HCEC 1CT (cell line): Measurements from ENCODE around the gene B3GAT2.
"Not testable (repeated sequence)": the region's sequence is repeated elsewhere in the genome, so short reads cannot be mapped to it uniquely, and the experiment has no call there.

Experiments
- DNase-seq: peaks from one replicate; pipeline ENCODE4 v3.0.0-alpha.2; 2017

B3GAT2 gene

DNA sequence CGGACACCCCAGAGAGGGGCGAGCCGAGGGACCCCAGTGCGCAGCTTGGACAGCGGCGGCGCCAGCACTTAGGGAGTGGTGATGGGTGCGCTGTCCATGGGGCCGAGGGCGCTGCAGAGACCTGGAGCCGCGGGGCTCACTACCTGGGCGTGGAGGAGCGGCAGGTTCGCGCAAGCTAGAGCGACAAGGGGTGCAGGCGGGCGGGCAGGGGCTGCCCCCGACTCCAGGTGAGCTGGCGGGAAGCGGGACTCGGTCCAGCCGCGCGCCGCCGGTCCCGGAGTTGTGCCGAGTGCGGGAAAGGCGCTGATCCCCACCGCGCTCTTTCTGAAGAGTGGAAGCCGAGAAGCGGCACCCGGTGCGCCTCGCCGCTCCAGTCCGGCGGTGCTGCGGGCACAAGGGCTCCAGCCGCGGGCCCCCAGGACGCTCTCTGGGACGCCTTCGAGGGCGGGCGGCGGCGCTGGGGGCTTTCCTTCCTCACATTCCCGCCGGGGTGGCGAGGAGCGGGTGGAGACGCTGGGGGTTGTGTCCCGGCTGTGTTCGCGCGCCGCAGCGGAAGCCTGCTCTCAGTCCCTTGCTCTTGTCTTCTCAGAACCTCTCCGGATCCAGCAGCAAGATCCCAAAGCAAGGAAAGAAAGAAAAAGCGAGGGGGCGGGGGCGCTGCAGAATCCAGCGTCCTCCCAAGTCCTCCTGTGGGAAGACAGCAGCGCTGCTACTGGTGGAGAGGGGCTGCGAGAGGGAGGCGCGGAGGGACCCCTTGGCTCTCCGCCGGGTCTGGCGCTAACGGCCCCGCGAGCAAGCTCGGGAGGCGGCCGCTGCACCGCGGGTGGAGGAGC is at the start of gene B3GAT2:
Gene B3GAT2, minus strand, starts transcription at position 610 of the 833 bp plus-strand sequence. CDS start 631 bp downstream, outside the sequence.
- DNase-seq: no peak

- DNase-seq: no peak
Observed at GRCh38 chr6:70998148-70998547, 41.3 kb upstream of the B3GAT2 start.

GRCh38 chr6:70997379-70997778 is 40.5 kb upstream of the B3GAT2 start:
- no peak for DNase-seq

DNA sequence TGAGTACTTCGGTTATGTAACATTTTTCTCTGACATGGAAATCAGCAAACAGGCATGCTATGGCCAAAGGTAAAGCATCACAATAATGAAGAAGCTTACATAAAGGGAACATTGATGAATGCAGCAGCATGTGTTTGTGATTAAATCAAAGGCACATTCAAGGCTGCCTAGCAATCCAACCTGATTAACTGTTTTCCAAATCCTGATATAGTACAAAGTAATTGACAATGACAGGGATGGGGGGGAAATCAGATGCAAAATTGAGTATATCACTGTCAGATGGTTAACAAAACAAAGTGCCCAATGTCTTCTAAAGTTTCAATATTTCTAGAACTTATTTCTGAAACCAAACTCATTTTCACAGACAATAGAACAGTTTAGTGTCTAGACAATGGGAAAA is 39.2 kb upstream of the B3GAT2 start:
- no peak for DNase-seq

DNA sequence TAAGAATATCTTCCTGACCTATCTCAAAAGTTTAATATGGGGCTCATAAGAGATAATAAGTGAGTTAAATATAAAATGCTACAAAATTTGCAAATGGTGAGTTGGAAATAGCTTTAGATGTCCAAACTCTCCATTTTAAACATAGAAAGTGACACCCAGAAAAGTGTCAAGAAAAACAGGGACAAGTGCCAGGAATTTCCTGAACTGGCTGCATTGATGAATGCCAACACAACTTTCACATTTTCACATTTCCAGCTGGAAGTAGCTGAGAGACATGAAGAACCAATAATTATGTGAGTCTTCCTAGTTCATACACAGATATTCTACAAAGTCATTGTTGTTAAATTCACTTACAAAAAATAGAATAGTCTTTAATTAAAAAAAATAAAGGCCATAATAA is 38.6 kb upstream of the B3GAT2 start:
- no peak for DNase-seq

- DNase-seq: no peak
Observed at GRCh38 chr6:70991253-70991652, 34.4 kb upstream of the B3GAT2 start.

DNA sequence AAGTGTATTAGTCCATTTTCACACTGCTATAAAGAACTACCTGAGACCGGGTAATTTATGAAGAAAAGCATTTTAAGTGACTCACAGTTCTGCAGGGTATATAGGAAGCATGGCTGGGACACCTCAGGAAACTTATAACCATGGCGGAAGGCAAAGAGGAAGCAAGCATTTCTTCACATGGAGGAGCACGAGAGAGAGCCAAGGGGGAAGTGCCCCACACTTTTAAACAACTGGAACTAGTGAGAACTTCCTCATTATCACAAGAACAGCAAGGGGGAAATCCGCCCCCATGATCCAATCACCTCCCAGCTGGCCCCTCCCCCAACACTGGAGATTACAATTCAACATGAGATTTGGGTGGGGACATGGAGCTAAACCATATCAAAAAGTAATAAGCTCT is 28.3 kb upstream of the B3GAT2 start:
- no peak for DNase-seq

- no peak for DNase-seq
Observed at GRCh38 chr6:70982747-70983146, 25.9 kb upstream of the B3GAT2 start.

- no peak for DNase-seq
Observed at GRCh38 chr6:70980727-70981126, 23.9 kb upstream of the B3GAT2 start.

- peak; percentile 78 for DNase-seq
Observed at GRCh38 chr6:70973604-70974003, 16.7 kb upstream of the B3GAT2 start.

GRCh38 chr6:70967049-70967448 is 10.2 kb upstream of the B3GAT2 start:
- DNase-seq: no peak

- no peak for DNase-seq
Observed at GRCh38 chr6:70957284-70957617, 391 bp upstream of the B3GAT2 start.

DNA sequence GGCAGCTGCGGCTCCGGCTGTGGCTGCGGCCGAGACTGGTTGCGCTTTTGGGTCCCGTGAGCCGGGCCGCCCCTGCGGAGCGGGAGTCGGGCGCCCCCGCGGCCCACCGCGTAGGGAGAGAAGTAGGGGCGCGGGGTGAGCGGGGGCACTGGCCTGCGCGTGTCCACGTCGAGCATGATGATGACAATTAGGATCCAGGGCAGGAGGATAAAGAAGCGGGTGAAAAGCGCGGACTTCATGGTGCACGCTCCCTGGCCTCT is 739 bp downstream of the B3GAT2 start:
- no peak for DNase-seq

DNA sequence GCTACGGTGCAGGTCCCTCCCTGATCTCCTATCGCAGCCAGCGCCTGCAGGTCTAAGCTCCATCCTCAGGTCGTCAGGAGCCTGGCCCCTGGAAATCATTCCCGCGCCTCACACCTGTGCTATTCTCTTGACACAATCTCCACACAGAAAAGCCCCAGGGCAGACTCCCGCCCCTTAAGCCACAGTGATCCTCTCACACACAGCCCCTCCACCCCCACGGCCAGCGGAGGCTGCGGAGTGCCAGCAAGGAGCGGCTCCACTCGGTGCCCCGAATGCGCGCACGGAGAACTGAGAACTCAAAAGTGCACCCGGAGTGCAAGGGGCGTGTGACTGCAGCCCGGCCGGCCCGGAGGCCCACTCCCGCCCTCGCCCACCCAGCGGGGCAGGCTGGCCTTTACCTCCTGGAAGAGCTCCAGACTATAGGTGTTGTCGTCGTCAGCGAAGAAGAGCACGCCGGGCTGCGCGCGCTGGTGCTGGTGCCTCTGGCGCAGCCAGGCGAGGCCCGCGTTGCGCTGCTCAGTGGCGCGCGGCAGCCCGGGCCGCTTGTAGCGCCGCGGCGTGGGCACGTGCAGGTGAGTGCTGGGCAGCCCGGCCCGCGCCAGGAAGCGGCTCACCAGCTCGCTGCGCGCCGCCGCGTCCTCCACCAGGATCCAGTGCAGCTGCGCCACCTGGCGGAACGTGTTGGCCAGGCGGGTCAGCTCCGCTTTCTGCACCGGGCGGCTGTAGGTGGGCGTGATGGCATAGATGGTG is 1.2 kb downstream of the B3GAT2 start:
- DNase-seq: peak; percentile 59

- no peak for DNase-seq
Observed at GRCh38 chr6:70954750-70955149, 2.1 kb downstream of the B3GAT2 start.

DNA sequence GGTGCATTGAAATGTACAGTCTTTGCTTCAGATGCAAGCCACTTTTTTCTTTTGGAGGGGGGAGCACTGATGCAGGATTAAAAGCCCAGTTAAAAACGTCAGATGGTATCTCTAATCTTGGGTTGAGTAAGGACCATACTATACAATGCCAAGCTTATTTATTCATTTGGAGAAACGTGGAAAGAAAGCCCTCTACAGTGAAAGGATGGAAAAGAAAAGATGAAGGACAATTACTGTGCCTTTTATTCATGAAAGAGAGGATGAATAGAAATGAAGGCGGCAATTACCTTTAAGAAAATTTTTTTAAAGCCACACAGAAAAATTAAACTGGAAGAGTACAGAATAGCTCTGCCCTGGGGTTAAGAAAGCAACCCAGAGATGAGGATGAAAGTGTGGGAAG is 2.7 kb downstream of the B3GAT2 start:
- no peak for DNase-seq

DNA sequence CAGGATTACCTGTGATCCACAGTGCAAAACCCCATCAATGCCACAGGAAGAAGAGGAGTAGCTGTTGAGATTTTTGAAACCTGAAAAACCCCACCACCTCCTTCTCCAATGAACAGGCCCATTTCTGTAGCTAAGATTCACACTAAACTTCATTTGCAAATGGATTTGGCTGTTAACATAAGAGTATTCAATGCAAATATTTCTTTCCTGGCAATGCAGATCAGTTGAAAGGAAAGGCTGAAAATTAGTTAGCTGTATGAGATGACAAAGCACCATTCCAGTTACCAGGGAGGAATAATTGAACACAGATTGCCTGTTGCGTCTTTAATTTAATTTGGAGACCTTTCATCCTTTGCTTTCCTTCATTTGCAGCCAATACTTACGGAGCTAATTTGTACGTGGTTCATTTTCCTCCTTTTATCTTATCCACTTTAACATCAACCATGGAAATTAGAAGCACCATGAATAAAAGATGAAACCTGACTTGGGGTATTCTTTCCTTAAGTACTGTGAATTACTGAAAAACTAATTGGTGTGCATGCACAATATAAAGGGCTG is 4.2 kb downstream of the B3GAT2 start:
- no peak for DNase-seq

GRCh38 chr6:70944321-70944720 is 12.5 kb downstream of the B3GAT2 start:
- not testable (repeated sequence) for DNase-seq

DNA sequence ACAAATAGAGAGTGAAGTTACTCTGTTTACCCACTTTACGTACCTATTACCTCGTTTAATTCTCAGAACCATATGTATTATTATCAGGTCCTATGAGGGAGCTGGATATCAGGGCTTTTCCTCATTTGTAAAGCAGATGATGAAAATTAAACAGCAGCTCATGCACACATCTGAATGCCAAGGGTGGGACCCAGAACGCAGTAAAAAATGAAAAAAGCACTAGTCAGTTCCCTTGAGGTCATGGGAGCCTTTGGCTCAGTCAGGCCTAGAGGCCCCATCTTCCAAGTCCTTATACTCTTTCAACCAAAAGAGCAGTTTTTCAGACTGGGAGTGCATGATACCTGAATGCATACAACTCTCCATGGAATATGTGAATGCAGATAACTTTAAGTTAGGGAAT is 23.0 kb downstream of the B3GAT2 start:
- no peak for DNase-seq

- no peak for DNase-seq
Observed at GRCh38 chr6:70905742-70906141, 51.1 kb downstream of the B3GAT2 start.

GRCh38 chr6:70903665-70904452 is 53.0 kb downstream of the B3GAT2 start:
- DNase-seq: no peak

- peak; percentile 2 for DNase-seq
Observed at GRCh38 chr6:70901324-70901723, 55.5 kb downstream of the B3GAT2 start.

DNA sequence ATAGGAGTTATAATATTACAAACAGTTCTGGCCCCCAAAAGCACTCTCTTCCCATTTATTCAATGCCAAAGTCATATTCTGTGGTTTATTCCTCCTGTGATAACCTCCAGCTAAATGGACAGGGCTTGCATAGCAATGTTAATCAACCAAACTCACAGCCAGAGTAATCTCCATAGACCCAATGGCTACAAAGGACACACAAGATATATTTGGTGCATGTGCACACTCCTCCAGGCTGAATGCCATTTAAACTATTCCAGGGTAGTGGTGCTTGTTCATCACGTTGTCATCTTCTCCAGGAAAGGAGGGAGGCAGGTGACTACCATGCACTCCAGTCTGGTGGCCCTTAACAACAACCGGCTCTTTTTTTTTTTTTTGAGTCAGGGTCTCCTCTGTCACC is 56.8 kb downstream of the B3GAT2 start:
- no peak for DNase-seq

- DNase-seq: no peak
Observed at GRCh38 chr6:70894001-70894400, 62.9 kb downstream of the B3GAT2 start.
